Astrocyte (in vitro differentiated cells and primary cell): ENCODE data around the gene LRP11.

ENCODE experiments used
- CTCF ChIP-seq: IDR thresholded peaks from 2 replicates; pipeline ENCODE4 v1.5.1; 2011; ENCODE audit warnings: low read depth, mild to moderate bottlenecking, inconsistent platforms, low read length, moderate library complexity; ENCODE audit not compliant: insufficient read depth
- EZH2 ChIP-seq: IDR thresholded peaks from 2 replicates; pipeline ENCODE4 v1.6.1; 2012; ENCODE audit warnings: mild to moderate bottlenecking, low read length, inconsistent platforms; ENCODE audit not compliant: insufficient read depth

- TF ChIP-seq CTCF (no peak), EZH2 (no peak)
These were observed 21.8 kb downstream of the LRP11 start for GRCh38 chr6:149842331-149842730.
